Gastroesophageal sphincter (tissue), 3 donors: ENCODE results near the gene PLEKHG3.

Experiments
- EP300 ChIP-seq: sonication (generic); formaldehyde crosslinking; IDR thresholded peaks from one replicate; pipeline ENCODE4 v1.6.1; 2017; ENCODE audit warnings: antibody characterized with exemption, mild to moderate bottlenecking
- POLR2A ChIP-seq, 2 donors: fragments of 450-650 bp; IDR thresholded peaks; one replicate each; pipeline ENCODE4 v1.6.1; 2017; ENCODE audit warnings: antibody characterized with exemption in 2 of 2, mild to moderate bottlenecking in 2 of 2, moderate library complexity in 1 of 2
- POLR2AphosphoS5 ChIP-seq: sonication (generic); formaldehyde crosslinking; IDR thresholded peaks from one replicate; pipeline ENCODE4 v1.6.1; 2017; ENCODE audit warnings: antibody characterized with exemption
- TF ChIP-seq, protein P1 (sequence below), 4 experiments: fragments of 200-600 bp in 2 of 4; fragments of 450-650 bp in 2 of 4; sonication (generic) in 1 of 4; IDR thresholded peaks; one replicate each; pipeline ENCODE4 v1.5.1; 2017 to 2019; ENCODE audit warnings: antibody characterized with exemption in 4 of 4, mild to moderate bottlenecking in 2 of 4, moderate library complexity in 2 of 4

GRCh38 chr14:64738281-64738804 lies 34.1 kb downstream of the PLEKHG3 start:
- TF ChIP-seq, protein P1, sequence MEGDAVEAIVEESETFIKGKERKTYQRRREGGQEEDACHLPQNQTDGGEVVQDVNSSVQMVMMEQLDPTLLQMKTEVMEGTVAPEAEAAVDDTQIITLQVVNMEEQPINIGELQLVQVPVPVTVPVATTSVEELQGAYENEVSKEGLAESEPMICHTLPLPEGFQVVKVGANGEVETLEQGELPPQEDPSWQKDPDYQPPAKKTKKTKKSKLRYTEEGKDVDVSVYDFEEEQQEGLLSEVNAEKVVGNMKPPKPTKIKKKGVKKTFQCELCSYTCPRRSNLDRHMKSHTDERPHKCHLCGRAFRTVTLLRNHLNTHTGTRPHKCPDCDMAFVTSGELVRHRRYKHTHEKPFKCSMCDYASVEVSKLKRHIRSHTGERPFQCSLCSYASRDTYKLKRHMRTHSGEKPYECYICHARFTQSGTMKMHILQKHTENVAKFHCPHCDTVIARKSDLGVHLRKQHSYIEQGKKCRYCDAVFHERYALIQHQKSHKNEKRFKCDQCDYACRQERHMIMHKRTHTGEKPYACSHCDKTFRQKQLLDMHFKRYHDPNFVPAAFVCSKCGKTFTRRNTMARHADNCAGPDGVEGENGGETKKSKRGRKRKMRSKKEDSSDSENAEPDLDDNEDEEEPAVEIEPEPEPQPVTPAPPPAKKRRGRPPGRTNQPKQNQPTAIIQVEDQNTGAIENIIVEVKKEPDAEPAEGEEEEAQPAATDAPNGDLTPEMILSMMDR (IDR thresholded peaks at IDR 0.05) = no peak
- TF ChIP-seq EP300 (no peak), POLR2A (IDR thresholded peaks at IDR 0.05) (no peak), POLR2AphosphoS5 (no peak)
